Bronchial epithelial cell (primary cell): ENCODE data around the gene SANBR. TPM values are rescaled to one million over a fixed set of nuclear protein-coding genes. Genes with fewer than 3 reads are reported as not detected.
A peak's percentile ranks its signal among the peaks of the same experiment; 100 is the strongest.
"Not testable (repeated sequence)": the region's sequence is repeated elsewhere in the genome, so short reads cannot be mapped to it uniquely, and the experiment has no call there.

Source experiments
- DNase-seq: peaks from one replicate; pipeline ENCODE4 v3.0.0-alpha.2; 2010; ENCODE audit warnings: low read depth
- FAIRE-seq: peaks from 2 replicates; lab custom pipeline; 2011; peaks lifted over from hg19 to GRCh38; lab: Jason Lieb, UNC
- H3K27me3 ChIP-seq: 2 replicates; pipeline ENCODE4 v1.5.1; 2011; ENCODE audit warnings: low read length; ENCODE audit not compliant: control insufficient read depth, insufficient read depth
- H3K36me3 ChIP-seq: 2 replicates; pipeline ENCODE4 v1.5.1; 2011; ENCODE audit warnings: low read length; ENCODE audit not compliant: control insufficient read depth, insufficient read depth
- H3K4me3 ChIP-seq: 2 replicates; pipeline ENCODE4 v1.5.1; 2011; ENCODE audit warnings: mild to moderate bottlenecking, low read depth, low read length, control low read depth
- total RNA-seq: library from RNA; depleted of rRNA; stranded (reverse); fragments of >200 nt; gene quantifications from 2 replicates; pipeline ENCODE4 v1.2.1, GENCODE V29; 2014
- TF ChIP-seq, protein P1 (sequence below): IDR thresholded peaks from 2 replicates; pipeline ENCODE4 v1.5.1; 2011; ENCODE audit warnings: mild to moderate bottlenecking, moderate library complexity, low read length, control low read depth, inconsistent platforms; ENCODE audit not compliant: insufficient read depth, severe bottlenecking

The SANBR gene
- total RNA-seq, 1 donor from 2014 or later: 8.4 TPM

GRCh38 chr2:61017556-61018317 lies 47.9 kb upstream of the SANBR start, which contains the start of the genes PEX13 and PUS10:
Gene PEX13 (plus strand): TSS chr2:61017720. CDS start chr2:61017760, 40 bp downstream.
Gene PUS10 (minus strand): TSS chr2:61018255. CDS start chr2:61011890, 6,365 bp downstream.
- Histone ChIP-seq H3K27me3 (no peaks in the 10 kb centered on the region), H3K4me3 (peak within 1 kb of the TSS; percentile 84), H3K36me3 (peaks cover 6% of the 10 kb centered on the region)
- FAIRE-seq (no peak), DNase-seq (peak; percentile 2)
- TF ChIP-seq, protein P1, sequence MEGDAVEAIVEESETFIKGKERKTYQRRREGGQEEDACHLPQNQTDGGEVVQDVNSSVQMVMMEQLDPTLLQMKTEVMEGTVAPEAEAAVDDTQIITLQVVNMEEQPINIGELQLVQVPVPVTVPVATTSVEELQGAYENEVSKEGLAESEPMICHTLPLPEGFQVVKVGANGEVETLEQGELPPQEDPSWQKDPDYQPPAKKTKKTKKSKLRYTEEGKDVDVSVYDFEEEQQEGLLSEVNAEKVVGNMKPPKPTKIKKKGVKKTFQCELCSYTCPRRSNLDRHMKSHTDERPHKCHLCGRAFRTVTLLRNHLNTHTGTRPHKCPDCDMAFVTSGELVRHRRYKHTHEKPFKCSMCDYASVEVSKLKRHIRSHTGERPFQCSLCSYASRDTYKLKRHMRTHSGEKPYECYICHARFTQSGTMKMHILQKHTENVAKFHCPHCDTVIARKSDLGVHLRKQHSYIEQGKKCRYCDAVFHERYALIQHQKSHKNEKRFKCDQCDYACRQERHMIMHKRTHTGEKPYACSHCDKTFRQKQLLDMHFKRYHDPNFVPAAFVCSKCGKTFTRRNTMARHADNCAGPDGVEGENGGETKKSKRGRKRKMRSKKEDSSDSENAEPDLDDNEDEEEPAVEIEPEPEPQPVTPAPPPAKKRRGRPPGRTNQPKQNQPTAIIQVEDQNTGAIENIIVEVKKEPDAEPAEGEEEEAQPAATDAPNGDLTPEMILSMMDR: no peak

- FAIRE-seq (no peak), DNase-seq (peak; percentile 66)
- TF ChIP-seq, protein P1: no peak
- H3K4me3 ChIP-seq: peak overlapping the region; percentile 84
- no peaks in the 10 kb centered on the region for H3K27me3 ChIP-seq
- peaks cover 6% of the 10 kb centered on the region for H3K36me3 ChIP-seq
Measured at GRCh38 chr2:61018318-61018755, 47.3 kb upstream of the SANBR start.

GRCh38 chr2:61018798-61019197 lies 46.9 kb upstream of the SANBR start:
- peak overlapping the region; percentile 84 for H3K4me3 ChIP-seq
- DNase-seq (no peak), FAIRE-seq (no peak)
- TF ChIP-seq, protein P1: no peak
- H3K36me3 ChIP-seq: peaks cover 6% of the 10 kb centered on the region
- no peaks in the 10 kb centered on the region for H3K27me3 ChIP-seq

DNA sequence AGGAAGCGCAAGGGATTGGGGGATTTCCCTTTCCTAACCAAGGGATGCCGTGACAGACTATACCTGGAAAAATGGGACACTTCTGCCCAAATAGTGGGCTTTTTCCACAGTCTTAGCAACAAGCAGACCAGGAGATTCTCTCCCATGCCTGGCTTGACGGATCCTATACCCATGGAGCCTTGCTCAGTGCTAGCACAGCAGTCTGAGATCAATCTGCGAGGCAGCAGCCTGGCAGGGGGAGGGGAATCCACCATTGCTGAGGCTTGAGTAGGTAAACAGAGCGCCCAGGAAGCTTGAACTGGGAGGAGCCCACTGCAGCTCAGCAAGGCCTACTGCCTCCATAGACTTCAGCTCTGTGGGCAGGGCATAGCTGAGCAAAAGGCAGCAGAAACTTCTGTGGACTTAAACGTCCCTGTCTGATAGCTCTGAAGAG lies 44.4 kb upstream of the SANBR start:
- Histone ChIP-seq H3K27me3 (no peaks in the 10 kb centered on the region), H3K4me3 (no peak overlapping the region), H3K36me3 (peaks cover 9% of the 10 kb centered on the region)
- FAIRE-seq: no peak
- no peak for DNase-seq
- TF ChIP-seq, protein P1: no peak

GRCh38 chr2:61023670-61024069 lies 42.0 kb upstream of the SANBR start:
- TF ChIP-seq, protein P1: no peak
- H3K4me3 ChIP-seq: no peak overlapping the region
- DNase-seq (no peak), FAIRE-seq (no peak)
- no peaks in the 10 kb centered on the region for H3K27me3 ChIP-seq
- H3K36me3 ChIP-seq: peaks cover 10% of the 10 kb centered on the region

DNA sequence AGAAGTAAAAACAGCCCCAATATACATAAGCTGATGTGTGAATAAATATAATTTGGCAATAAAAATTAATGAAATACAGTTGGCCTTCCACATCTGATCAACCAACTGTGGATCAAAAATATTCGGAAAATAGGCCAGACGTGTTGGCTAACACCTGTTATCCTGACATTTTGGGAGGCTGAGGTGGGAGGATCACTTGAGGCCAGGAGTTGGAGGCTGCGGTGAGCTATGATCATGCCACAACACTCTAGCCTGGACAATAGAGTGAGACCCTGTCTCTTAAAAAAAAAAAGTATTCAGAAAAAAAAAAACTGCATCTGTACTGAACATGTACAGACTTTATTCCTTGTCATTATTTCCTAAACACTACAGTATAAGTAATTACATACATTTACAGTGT lies 36.1 kb upstream of the SANBR start:
- FAIRE-seq (no peak), DNase-seq (no peak)
- Histone ChIP-seq H3K36me3 (peaks cover 9% of the 10 kb centered on the region), H3K4me3 (no peak overlapping the region), H3K27me3 (no peaks in the 10 kb centered on the region)
- TF ChIP-seq, protein P1: no peak

DNA sequence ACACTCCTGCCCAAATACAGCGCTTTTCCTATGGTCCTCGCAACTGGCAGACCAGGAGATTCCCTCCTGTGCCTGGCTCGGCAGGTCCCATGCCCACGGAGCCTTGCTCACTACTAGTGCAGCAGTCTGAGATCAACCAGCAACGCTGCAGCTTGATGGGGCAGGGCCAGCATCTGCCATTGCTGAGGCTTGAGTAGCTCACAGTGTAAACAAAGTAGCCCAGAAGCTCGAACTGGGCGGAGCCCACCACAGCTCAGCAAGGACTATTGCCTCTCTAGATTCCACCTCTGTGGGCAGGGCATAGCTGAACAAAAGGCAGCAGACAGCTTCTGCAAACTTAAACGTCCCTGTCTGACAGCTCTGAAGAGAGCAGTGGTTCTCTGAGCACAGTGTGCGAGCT lies 31.1 kb upstream of the SANBR start:
- not testable (repeated sequence) for H3K27me3 ChIP-seq, H3K4me3 ChIP-seq, DNase-seq, FAIRE-seq
- H3K36me3 ChIP-seq: peaks cover 10% of the 10 kb centered on the region

DNA sequence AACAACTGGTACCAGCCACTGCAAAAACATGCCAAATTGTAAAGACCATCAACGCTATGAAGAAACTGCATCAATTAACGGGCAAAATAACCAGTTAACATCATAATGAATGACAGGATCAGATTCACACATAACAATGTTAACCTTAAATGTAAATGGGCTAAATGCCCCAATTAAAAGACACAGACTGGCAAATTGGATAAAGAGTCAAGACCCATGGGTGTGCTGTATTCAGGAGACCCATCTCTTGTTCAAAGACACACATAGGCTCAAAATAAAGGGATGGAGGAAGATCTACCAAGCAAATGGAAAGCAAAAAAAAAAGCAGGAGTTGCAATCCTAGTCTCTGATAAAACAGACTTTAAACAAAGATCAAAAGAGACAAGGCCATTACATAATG lies 29.0 kb upstream of the SANBR start:
- not testable (repeated sequence) for H3K4me3 ChIP-seq, DNase-seq, H3K36me3 ChIP-seq, FAIRE-seq, H3K27me3 ChIP-seq
